ENCODE measurements around the gene TRERF1. TPM values are rescaled to one million over a fixed set of nuclear protein-coding genes. Genes with fewer than 3 reads are reported as not detected.

Gene TRERF1
- total and polyA plus RNA-seq, 2 of the 8 experiments (the other 6 are each of a cell fraction or from before 2014, with no cell fraction given) = 10.8 to 21.5 TPM

GRCh38 chr6:42220807-42221206, 230.9 kb downstream of the TRERF1 start (continued):
- no peak for TF ChIP-seq HDAC2 (IDR thresholded peaks at IDR 0.05; ENCODE audit: borderline replicate concordance in 1 of 2, low read depth in 2 of 2, low read length in 2 of 2)
- no peak for TF ChIP-seq CREB1 (IDR thresholded peaks at IDR 0.05)
- TF ChIP-seq HDAC6 (IDR thresholded peaks at IDR 0.05; ENCODE audit: low read depth, low read length) = no peak

All from H1 (cell line).